Panc1 (cell line): ENCODE data around the gene SIGLEC7. TPM values are rescaled to one million over a fixed set of nuclear protein-coding genes. Genes with fewer than 3 reads are reported as not detected.

Experiments
- ATAC-seq: fragments of 200-7000 bp; cut with Tn5 transposase; 2 replicates; pipeline ENCODE4 v1.9.1; 2020; ENCODE audit warnings: mild to moderate bottlenecking, moderate library complexity
- BruUV-seq: library from RNA; stranded (reverse); fragments of 400-500 nt; replicated peaks from 2 replicates; lab custom pipeline; 2021; lab: Mats Ljungman, UMichigan
- CTCF ChIA-PET: fragments of 300-600 bp; sonication (Branson Sonifier 250); formaldehyde crosslinking; loops from one replicate; lab custom pipeline; 2022; ENCODE audit warnings: antibody characterized with exemption; lab: Charles Lee
- POLR2A ChIA-PET: fragments of 300-600 bp; sonication (Branson Sonifier 250); formaldehyde crosslinking; loops from one replicate; lab custom pipeline; 2022; ENCODE audit warnings: antibody characterized with exemption; lab: Charles Lee
- DNase-seq: peaks from one replicate; pipeline ENCODE4 v3.0.0-alpha.2; 2010; ENCODE audit warnings: low read depth, low spot score
- H3K27ac ChIP-seq: 2 replicates; pipeline ENCODE4 v1.5.1; 2011; ENCODE audit warnings: mild to moderate bottlenecking, low read length, inconsistent platforms
- H3K27me3 ChIP-seq: fragments of 200-500 bp; sonication (Bioruptor generic); 2 replicates; pipeline ENCODE4 v1.6.0; 2014; ENCODE audit warnings: low read length, inconsistent platforms; ENCODE audit not compliant: control insufficient read depth, insufficient read depth
- H3K36me3 ChIP-seq: fragments of 200-500 bp; sonication (Bioruptor generic); 2 replicates; pipeline ENCODE4 v1.5.1; 2014; ENCODE audit warnings: inconsistent platforms, mild to moderate bottlenecking, low read length, moderate library complexity; ENCODE audit not compliant: control insufficient read depth, insufficient read depth
- H3K4me1 ChIP-seq: 2 replicates; pipeline ENCODE4 v1.5.1; 2011; ENCODE audit warnings: inconsistent platforms, mild to moderate bottlenecking, low read length, moderate library complexity; ENCODE audit not compliant: control insufficient read depth, insufficient read depth
- H3K4me3 ChIP-seq, 2 experiments: 2 replicates each; pipeline ENCODE4 v1.5.1; 2011 to 2012; ENCODE audit warnings: low read depth in 2 of 2, low read length in 2 of 2, mild to moderate bottlenecking in 2 of 2, inconsistent platforms in 1 of 2, moderate library complexity in 1 of 2
- H3K9me3 ChIP-seq: fragments of 200-500 bp; sonication (Bioruptor generic); 2 replicates; pipeline ENCODE4 v1.5.1; 2014; ENCODE audit warnings: low read depth, mild to moderate bottlenecking, inconsistent platforms, low read length, moderate library complexity; ENCODE audit not compliant: control insufficient read depth, insufficient read depth
- POLR2AphosphoS5 ChIP-seq: IDR thresholded peaks from 2 replicates; pipeline ENCODE4 v1.6.1; 2012; ENCODE audit warnings: mild to moderate bottlenecking, low read depth, low read length, moderate library complexity
- SIN3A ChIP-seq: IDR thresholded peaks from 2 replicates; pipeline ENCODE4 v1.6.1; 2012; ENCODE audit warnings: low read depth, mild to moderate bottlenecking, low read length, moderate library complexity, borderline replicate concordance; ENCODE audit not compliant: insufficient read depth
- TCF7L2 ChIP-seq: IDR thresholded peaks from 2 replicates; pipeline ENCODE4 v1.6.1; 2011; ENCODE audit warnings: mild to moderate bottlenecking, low read depth, low read length, inconsistent platforms
- in situ Hi-C: cut with HindIII; loops from 2 replicates; pipeline ENCODE4 v1.10.0; 2016; ENCODE audit warnings: low sequenced_read_pairs, low pct_unique_long_range_greater_than_20kb
- intact Hi-C: fragments of 100-400 bp; cut with micrococcal nuclease; formaldehyde crosslinking; loops from one replicate; pipeline ENCODE4 v1.10.0; 2022; ENCODE audit not compliant: unreplicated experiment
- total RNA-seq: library from RNA; stranded (reverse); gene quantifications from one replicate; pipeline ENCODE4 v1.2.1, GENCODE V29; 2021; ENCODE audit not compliant: unreplicated experiment
- TF ChIP-seq, protein P1 (sequence below), 2 experiments: IDR thresholded peaks; 2 replicates each; pipeline ENCODE4 v1.6.1; 2011 to 2012; ENCODE audit warnings: low read depth in 2 of 2, control low read depth in 1 of 2, low read length in 1 of 2, mild to moderate bottlenecking in 1 of 2, moderate library complexity in 1 of 2; ENCODE audit not compliant: insufficient read depth in 1 of 2
- TF ChIP-seq, protein P2 (sequence below): fragments of 450-650 bp; IDR thresholded peaks from 2 replicates; pipeline ENCODE4 v1.5.1; 2017; ENCODE audit warnings: mild to moderate bottlenecking

The SIGLEC7 gene
- total RNA-seq, 1 experiment from 2014 or later = not detected

DNA sequence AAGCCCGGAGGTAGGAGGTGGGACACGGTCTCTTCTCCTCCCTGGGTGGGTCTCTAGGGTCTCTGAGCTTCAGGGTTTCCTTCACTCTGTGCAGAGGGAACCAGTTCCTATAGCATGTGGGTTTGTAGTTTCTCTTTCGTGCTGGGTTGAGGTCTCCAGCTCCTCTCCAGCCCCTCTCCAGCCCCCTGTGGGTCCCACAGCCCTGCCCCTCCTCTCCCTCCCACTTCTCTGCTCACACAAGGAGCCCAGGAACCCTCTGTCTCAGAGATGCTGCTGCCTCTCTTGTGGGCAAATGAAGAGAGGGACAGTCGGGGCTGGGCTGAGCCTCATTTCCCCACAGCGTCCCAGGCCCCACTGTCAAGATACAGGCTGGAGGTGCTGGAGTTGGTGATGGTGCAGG, 1.4 kb downstream of the SIGLEC7 start:
- no peak for TF ChIP-seq TCF7L2
- TF ChIP-seq, protein P1, sequence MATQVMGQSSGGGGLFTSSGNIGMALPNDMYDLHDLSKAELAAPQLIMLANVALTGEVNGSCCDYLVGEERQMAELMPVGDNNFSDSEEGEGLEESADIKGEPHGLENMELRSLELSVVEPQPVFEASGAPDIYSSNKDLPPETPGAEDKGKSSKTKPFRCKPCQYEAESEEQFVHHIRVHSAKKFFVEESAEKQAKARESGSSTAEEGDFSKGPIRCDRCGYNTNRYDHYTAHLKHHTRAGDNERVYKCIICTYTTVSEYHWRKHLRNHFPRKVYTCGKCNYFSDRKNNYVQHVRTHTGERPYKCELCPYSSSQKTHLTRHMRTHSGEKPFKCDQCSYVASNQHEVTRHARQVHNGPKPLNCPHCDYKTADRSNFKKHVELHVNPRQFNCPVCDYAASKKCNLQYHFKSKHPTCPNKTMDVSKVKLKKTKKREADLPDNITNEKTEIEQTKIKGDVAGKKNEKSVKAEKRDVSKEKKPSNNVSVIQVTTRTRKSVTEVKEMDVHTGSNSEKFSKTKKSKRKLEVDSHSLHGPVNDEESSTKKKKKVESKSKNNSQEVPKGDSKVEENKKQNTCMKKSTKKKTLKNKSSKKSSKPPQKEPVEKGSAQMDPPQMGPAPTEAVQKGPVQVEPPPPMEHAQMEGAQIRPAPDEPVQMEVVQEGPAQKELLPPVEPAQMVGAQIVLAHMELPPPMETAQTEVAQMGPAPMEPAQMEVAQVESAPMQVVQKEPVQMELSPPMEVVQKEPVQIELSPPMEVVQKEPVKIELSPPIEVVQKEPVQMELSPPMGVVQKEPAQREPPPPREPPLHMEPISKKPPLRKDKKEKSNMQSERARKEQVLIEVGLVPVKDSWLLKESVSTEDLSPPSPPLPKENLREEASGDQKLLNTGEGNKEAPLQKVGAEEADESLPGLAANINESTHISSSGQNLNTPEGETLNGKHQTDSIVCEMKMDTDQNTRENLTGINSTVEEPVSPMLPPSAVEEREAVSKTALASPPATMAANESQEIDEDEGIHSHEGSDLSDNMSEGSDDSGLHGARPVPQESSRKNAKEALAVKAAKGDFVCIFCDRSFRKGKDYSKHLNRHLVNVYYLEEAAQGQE (IDR thresholded peaks at IDR 0.05; ENCODE audit: insufficient read depth in 1 of 2, low read depth in 2 of 2, low read length in 1 of 2) = no peak
- TF ChIP-seq, protein P2, sequence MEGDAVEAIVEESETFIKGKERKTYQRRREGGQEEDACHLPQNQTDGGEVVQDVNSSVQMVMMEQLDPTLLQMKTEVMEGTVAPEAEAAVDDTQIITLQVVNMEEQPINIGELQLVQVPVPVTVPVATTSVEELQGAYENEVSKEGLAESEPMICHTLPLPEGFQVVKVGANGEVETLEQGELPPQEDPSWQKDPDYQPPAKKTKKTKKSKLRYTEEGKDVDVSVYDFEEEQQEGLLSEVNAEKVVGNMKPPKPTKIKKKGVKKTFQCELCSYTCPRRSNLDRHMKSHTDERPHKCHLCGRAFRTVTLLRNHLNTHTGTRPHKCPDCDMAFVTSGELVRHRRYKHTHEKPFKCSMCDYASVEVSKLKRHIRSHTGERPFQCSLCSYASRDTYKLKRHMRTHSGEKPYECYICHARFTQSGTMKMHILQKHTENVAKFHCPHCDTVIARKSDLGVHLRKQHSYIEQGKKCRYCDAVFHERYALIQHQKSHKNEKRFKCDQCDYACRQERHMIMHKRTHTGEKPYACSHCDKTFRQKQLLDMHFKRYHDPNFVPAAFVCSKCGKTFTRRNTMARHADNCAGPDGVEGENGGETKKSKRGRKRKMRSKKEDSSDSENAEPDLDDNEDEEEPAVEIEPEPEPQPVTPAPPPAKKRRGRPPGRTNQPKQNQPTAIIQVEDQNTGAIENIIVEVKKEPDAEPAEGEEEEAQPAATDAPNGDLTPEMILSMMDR = no peak
- no peak for TF ChIP-seq POLR2AphosphoS5
- TF ChIP-seq SIN3A = no peak
- ChIA-PET POLR2A (no interaction called here), CTCF (no interaction called here)
- no peak for DNase-seq
- Histone ChIP-seq H3K27me3 (no peaks in the 10 kb centered on the region; the same call in 1 of the 2 replicates), H3K36me3 (no peaks in the 10 kb centered on the region), H3K27ac (no peak overlapping the region), H3K4me1 (no peaks in the 10 kb centered on the region), H3K4me3 (no peak overlapping the region), H3K9me3 (no peaks in the 10 kb centered on the region)
- ATAC-seq = no peak
- intact Hi-C loops (no loop called here), in situ Hi-C loops (no loop called here)
- no TSS peak for BruUV-seq

DNA sequence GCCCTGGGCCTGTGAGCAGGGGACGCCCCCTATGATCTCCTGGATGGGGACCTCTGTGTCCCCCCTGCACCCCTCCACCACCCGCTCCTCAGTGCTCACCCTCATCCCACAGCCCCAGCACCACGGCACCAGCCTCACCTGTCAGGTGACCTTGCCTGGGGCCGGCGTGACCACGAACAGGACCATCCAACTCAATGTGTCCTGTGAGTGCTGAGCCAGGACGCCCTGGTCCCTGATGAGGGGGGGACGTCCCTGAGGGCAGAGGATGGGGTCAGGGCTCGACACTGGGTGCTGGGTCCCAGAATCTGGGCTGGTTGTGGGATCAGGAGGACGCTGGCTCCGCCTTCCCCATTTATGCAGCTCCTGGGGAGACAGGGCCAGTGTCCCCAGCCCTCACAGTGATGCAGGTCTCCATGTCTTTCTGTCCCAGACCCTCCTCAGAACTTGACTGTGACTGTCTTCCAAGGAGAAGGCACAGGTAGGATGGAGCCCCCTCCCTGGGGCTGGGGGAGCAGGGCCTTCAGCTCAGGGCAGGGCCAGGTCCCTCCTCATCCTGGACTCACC, 2.5 kb downstream of the SIGLEC7 start:
- Histone ChIP-seq H3K27me3 (no peaks in the 10 kb centered on the region; the same call in 1 of the 2 replicates), H3K4me1 (no peaks in the 10 kb centered on the region), H3K27ac (no peak overlapping the region), H3K9me3 (no peaks in the 10 kb centered on the region), H3K36me3 (no peaks in the 10 kb centered on the region), H3K4me3 (no peak overlapping the region)
- TF ChIP-seq, protein P1 (IDR thresholded peaks at IDR 0.05; ENCODE audit: insufficient read depth in 1 of 2, low read depth in 2 of 2, low read length in 1 of 2) = no peak
- TF ChIP-seq SIN3A = no peak
- TF ChIP-seq TCF7L2 = no peak
- no peak for TF ChIP-seq POLR2AphosphoS5
- TF ChIP-seq, protein P2 = no peak
- in situ Hi-C loops (no loop called here), intact Hi-C loops (no loop called here)
- no peak for DNase-seq
- ChIA-PET CTCF (interaction anchor here (0.6 kb wide), 1 partner anchor 106 kb away, joined by 3 read pairs; no protein-coding TSS in a partner anchor), POLR2A (no interaction called here)
- ATAC-seq = no peak
- BruUV-seq = no TSS peak
